Activated naive CD4-positive, alpha-beta T cell treated with Interleukin-2 at 50 U/mL for 16 hours (primary cell): ENCODE data around the gene STARD10.
A peak's percentile ranks its signal among the peaks of the same experiment; 100 is the strongest.
"Not testable (repeated sequence)": the region's sequence is repeated elsewhere in the genome, so short reads cannot be mapped to it uniquely, and the experiment has no call there.

Source experiments
- DNase-seq: peaks from one replicate; pipeline ENCODE4 v3.0.0-alpha.2; 2020

STARD10 gene, protein sequence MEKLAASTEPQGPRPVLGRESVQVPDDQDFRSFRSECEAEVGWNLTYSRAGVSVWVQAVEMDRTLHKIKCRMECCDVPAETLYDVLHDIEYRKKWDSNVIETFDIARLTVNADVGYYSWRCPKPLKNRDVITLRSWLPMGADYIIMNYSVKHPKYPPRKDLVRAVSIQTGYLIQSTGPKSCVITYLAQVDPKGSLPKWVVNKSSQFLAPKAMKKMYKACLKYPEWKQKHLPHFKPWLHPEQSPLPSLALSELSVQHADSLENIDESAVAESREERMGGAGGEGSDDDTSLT

DNA sequence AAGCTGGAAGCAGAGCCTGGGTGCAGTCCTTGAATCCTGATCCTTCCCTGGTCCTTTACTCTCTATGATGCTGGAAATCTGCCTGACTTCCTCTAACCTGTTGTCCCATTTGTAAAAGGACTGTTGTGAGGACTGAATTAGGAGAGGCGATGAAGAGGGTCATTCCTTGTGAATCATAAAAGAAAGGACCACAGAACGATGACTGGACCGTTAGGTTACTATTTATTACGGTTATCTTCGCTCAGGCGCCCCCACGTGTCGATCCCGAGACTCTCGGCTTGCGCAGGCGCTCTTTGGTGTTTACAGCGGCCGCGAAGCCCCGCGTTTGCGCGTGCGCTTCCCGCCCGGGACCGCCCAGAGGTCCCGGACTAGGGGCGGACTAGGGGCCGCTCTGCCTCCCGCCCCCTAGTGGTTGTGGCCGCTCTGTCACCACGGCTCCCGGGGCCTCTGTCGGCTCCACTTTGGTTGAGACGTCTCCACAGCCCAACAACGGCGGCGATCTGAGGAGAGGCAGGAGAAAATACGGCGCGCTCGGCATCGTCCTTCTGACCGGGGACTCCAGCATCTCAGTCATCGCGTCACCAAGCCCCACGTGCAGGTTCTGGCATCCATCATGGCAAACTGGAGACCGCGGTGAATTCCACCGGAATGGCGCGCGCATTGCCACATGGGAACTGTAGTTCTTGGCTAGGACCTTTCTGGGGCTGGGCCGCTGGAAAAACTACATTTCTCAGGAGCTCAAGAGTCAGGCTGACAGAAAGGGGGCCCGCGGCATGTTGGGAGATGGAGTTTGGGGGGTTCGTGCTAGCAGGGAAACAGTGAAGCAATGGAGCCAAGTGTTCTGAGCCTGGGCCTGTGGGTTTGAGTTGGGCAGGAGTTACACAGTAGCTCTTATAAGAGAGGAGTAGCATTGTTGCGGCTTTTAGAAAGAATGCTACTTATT lies at the start of gene STARD10:
STARD10 (minus strand) TSS at position 623 of the 943 bp plus-strand sequence. CDS start 12,866 bp downstream, outside the sequence.
- peak; percentile 94 for DNase-seq

DNA sequence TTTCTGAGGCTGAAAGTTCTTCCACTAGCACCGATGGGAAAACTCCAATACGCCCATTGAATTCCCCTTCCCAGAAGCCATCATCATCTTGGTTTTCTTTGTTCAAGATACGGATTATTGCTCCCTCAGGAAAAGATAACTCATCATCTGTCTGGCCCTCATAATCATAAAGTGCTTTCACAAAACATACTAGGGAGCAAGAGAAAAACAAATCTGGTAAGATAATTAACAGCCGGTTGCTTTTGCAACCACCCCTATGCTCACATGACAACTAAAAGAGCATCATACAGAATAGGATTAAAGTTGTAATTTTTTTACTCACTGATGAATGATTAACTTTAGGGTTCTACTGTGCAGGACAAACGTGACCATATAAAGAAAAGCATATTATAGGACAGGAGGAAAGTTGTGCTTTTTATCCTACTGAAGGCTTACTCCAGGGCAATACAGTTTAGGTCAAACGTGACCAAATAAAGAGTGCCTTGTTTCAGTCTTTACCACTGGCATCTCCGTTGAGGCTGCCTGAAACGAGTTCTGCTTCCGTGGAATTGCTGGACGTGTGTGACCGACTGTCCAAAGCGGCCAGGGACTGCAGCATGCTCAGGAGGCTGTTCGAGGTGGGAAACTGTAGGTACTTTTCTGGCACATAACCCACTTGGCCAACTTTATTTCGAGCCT lies 48.9 kb upstream of the STARD10 start:
- no peak for DNase-seq

DNA sequence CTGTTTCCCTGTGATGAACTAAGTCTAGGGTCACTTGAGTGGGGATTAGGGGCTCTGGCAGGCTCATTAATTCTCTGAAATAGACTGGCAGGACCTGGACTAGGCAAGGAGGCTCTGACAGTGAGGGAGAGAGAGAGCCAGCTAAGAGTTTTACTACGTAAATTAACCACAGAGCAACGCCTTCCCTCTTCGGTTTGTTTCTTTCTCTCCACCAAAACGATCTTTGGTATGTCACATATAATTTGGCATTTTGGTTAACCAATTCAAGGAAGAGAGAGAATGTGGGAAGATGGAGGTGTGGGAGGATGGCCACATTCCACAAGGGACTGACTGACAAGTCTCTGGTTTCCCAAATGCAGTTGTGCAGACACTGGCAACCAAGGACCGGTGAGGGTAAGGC lies 48.3 kb upstream of the STARD10 start:
- no peak for DNase-seq

DNA sequence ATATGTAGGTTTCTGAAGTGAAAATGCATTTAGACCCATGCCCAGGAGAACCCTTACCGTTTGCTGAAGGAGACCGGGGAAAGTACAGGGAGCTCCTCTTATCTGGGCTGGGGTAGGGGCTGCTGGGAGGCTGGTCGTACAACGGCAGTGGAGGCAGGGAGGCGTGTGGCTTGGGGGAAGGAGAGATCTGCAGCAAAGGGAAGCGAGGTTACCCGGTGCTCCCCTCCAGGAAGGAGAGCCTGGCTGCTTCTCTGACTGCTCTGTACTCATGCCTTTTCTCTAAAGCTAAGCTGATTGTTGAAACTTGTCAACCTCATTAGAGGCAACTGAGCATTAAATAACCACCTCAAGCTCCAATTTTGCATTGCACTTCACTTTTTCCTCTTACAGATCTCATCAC lies 47.5 kb upstream of the STARD10 start:
- DNase-seq = no peak

DNA sequence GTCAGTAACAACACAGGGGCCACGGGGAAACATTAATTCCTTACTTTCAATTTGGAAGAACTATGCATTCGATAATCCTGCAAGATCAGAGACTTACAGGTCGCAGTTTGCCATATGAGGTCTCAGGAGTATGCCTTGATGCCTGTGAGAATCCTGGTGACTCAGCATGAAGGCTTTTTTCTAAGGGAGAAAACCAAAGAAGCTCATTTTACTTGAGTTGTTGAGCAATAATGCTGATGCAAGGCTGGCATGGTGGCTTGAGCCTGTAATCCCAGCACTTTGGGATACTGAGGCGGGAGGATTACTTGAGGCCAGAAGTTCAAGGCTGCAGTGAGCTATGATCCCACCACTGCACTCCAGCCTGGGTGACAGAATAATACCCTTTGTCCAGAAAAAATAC lies 46.9 kb upstream of the STARD10 start:
- no peak for DNase-seq

DNA sequence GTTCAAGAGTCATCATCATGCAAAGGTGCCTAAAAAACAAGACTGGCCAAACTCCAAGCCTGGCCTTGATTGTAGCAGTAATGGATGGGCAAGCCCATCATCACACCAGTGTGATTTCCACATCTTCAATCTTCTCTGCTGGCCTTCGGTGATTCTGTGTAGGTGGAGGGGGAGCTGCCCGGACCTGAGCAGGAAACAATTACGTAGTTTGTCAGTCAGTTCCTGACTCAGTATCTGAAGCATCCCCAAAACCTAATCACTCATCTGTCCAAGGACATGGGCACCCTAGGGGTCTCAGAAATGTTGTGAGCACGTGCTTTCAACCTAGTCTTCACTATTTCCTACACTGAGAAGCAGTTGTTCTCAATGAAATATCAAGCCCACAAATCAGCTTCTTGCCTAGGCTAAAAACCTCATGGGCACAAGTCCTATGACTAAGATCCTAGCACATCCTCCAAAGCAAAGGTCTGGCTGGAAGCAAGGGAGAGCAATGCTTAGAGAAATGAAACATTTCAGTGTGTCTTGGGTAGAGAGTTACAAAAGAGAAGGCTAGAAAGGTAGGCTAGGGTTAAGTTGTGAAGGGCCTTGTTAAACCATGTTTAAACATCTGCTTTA lies 45.0 kb upstream of the STARD10 start:
- no peak for DNase-seq

DNA sequence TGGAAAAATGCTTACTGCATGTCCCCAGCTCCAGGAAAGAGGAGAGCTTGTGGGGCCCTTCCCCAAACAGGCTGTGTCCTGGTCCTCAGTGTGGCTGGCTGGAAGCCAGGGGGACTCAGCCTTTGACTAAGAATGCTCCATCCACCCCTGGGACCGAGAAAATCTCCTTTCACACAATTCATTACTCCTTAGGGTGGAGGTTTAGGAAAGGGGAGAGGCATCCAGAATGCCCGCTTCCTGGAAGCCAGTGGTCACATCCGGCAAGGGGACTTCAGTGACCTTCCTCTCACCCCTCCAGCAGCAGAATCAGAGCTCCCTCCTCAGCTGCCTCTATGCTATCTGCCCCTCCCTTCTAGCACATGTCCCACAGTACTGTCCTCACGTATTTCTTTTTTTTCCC lies 42.3 kb upstream of the STARD10 start:
- no peak for DNase-seq

DNA sequence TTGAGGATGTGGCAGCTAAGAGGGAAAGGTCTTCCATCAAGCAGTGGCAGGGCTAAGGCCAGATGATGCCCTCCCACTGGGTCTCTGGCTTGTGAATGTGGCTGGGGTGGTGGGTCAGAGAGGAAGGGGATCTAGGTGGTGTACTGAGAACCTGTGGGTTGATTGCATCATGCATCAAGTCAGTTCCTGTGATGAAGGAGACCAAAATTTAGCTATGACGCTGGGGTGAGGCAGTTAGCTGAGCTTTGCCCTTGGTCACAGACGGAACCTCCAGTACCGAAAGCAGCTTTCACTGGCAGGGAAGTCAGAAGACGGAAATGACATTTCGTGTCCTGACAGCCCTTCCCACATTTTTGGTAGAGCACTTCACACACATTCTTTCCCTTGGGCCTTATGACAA lies 41.1 kb upstream of the STARD10 start:
- DNase-seq = no peak

DNA sequence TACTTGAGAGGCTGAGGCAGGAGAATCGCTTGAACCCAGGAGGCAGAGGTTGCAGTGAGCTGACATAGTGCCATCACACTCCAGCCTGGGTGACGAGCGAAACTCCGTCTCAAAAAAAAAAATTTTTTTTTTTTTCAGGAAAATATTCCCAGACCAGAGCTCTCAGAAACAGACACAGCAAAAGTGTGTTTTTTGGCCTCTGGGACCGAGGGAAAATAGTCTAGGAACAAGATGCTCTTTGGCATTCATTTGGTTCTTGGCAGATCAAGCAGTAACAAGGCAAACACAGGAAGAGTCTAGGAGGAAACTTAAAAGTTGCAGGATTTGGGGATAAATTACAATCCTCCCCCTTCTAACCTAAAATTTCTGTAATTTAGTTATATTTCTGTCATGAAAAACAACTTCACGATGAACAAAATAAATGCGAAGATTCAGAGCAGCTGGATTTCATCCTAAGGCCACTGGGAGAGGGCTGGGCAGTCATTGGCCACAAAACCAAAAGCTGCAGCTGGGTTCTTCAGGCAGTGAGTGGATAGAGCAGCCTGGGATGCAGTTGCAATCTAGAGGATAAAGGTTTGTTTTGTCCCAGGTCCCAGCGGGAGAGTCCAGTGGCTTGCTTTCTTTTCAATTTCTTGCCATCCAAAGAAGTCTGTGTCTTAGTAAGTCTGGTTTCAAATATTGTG lies 40.1 kb upstream of the STARD10 start:
- no peak for DNase-seq

DNA sequence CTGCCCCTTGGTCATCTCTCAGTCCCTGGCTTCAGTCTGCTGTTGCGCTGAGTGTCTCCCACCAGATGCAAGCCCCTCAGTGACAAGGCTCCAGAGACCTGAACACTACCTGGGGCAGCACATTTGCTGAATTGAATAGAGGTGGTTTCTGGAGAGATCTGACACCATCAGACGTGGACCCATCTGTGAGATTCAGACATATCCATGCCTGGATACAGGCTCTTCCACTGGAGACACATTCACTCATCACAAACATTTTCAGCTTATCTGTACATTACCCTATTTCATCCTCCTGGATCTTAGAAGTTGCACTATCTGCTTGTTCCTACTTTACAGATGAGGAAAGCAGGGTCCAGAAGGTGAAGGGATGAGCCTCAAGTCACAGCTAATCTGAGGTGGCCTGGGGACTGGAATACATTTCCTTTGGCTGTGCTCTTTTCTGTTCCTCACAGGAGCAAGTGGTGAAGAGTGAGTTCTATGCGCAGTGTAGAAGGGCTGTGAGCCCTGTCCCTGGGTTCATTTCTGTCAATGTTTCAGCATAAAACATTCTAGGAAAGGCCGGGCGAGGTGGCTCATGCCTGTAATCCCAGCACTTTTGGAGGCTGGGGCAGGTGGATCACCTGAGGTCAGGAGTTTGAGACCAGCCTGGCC lies 39.4 kb upstream of the STARD10 start:
- no peak for DNase-seq

DNA sequence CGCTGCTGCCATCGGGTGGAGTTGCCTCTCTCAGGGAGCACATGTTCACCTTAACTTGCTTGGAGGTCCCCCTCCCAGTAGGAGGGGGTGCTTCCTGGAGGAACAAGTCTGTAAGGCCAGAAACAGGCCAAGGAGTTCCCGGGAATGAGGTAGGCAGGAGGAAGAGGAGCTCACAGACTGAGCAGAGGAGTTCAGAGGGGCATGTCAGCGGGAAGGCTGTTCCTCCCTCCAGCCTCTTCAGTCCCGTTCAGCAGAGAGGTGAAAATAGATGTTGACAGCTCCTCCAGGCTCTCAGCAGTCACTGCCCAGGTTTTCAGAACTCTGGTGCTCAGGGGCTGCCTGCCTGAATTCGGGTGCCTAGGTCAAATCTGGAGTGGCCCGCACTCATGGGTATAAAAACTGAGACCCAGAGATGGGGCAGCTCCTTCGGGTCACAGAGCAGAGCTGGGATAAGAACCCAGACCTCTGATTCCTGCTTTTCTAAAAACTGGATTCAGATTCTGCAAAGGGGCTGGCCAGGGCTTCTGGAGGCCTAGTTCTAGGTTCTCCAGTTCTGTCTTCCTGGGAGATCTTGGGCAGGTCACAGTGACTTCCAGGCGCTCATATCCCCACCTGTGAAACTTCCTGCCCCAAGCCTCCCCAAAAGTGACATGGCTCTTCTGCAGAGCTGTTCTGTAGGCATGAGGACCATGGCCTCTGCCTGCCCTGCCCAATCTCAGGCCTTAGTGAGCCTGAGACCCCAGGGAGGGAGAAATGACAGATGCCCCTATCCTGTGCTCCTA lies 38.6 kb upstream of the STARD10 start:
- no peak for DNase-seq

DNA sequence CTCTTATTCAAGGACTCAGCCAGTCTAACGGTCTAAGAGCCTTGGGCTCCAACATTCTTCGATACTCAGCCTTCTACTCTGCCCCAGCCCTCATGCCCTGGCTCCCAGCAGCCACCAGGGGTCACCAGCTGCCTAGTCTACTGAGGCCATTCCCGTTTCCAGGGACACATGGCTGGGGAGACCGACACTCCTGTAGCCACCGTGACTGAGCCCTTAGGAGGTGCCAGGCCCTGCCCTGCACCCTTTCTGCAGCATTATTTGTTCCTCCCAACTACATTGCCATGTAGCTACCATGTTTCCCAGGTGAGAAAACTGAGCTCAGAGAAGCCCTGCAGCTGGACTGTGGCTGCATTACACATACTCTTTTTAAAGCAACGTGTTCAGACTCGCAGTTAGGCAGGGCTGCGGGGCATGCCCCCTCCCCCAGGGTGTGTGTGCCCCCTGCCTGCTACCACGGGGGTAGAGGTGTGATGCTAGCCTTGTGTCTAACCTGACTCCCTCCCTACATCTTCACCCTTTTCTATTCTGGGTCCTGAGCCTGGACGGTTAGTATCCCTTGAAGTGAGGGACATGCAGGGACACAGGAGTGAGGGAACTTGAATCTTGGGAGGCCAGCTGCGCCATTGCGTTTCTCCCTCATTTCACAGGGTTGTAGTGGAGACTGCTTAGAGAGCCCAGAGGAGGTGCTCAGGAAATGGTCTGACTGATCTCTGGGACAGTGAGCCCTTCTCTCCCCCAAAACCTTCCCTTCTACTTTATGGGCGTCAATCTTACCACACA lies 37.9 kb upstream of the STARD10 start:
- DNase-seq = peak; percentile 56

DNA sequence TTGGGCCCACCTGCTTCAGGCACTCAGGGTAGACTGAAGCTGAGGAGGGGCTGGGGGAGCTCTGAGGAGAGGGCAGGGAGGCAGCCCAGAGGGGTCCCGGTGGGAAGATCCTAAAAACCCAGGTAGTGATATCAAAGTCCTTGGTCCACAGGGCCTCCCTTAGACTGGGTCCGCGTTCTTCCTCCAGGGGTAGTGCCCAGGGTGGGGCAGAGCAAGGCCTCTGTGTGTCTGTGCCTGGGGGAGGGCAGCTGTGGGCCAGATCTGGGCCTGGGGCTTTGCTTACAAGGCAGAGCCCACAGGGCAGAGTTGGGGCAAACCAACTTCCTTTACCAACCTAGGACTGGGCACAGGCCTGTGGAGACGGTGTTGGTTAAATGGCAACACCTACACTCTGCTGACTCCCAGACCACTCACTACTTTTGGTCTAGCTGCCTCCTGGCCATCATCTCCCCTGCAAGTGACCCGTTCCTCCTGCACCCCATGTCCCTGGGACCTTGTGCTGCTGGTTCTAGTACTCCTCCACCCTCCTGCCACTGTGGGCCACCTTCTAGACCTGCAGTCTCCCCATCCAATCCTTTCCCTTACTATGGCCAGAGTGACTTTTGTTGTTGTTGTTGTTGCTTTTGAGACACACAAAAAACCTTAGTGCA lies 36.2 kb upstream of the STARD10 start:
- DNase-seq = no peak

DNA sequence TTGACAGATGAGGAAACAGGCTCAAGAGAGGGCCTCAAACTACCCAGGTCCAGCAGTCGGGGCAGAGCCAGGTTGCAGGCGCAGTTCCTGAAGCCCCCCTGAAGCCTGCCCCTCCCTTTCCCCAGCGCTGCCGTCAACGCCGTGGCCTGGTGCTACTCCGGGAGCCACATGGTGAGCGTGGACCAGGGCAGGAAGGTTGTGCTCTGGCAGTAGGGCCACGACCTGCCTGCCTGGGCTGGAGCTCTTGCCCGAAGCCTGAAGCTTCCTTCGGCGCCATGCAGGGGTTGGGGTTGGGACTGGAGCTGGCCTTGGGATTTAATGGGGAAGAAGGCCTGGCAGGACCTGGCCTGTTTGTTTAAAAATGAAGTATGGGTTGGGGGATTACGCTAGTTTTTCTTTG lies 35.3 kb upstream of the STARD10 start:
- DNase-seq = no peak

DNA sequence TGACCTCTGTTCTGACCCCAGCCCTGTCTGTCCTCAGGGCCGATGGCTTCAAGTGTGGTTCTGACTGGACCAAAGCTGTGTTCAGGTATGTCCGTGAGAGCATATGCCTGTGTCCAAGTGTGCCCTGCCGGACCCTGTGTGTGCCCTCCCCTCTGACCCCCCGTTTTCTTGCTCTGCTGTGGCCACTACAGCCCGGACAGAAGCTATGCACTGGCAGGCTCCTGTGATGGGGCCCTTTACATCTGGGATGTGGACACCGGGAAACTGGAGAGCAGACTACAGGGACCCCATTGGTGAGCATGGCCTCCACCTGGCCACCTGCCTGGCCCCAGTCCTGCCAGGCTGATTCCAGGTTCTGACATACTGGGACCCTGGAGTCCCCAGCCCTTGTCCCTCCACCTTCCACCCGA lies 34.9 kb upstream of the STARD10 start:
- no peak for DNase-seq

DNA sequence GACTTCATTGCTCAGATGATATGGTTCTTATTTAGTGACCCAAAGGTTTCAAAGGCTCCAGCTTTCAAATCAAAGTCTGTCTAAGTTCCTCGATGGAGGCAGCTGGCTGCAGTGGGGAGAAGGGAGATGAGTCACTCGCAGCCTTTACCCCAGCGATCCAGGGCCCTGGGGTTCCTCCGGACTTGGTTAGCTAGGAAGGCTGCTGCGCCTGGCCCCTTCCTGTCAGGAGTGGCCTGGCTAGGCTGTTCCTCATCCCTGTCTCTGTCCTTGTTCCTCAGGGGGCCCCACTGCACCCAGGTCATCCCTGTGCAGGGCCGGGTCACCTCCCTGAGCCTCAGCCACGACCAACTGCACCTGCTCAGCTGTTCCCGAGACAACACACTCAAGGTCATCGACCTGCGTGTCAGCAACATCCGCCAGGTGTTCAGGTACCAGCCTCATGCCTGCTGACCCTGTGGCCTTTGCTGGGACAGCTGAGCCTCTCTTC lies 34.3 kb upstream of the STARD10 start:
- DNase-seq = no peak

DNA sequence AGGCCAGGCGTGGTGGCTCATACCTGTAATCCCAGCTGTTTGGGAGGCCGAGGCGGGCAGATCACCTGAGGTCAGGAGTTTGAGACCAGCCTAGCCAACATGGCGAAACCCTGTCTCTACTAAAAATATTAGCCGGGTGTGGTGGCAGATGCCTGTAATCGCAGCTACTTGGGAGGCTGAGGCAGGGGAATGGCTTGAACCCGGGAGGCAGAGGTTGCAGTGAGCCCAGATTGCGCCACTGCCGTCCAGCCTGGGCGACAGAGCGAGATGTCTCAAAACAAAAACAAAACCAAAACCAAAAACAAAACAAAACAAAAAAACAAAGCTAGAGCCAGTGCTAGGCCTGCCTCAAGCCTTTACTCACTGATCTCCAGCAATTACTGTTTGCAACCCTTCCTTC lies 33.8 kb upstream of the STARD10 start:
- not testable (repeated sequence) for DNase-seq

DNA sequence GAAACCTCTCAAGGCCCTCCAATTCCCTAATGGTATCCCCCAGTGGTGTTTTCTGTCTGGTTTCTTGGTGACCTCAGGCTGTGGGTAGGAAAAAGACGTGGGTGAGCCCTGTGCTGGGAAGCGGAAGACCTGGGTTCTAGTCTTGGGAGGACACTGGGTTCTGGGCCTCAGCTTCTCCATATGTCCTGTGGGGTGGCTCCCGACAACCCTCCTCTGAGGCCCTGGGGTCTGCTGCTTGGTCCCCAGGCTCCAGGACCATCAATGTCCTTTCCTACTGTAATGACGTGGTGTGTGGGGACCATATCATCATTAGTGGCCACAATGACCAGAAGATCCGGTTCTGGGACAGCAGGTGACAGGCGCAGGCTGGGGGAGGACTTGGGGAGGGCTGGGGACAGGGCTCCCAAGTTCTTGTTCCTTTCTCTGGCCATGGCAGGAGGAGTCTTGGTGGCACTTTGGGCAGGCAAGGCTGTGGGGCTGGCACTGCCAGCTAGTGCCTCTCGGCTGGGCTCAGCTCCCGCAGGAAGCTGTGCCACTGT lies 33.2 kb upstream of the STARD10 start:
- no peak for DNase-seq
